SK-N-SH treated with all-trans-retinoic acid at 6 μM for 48 hours (cell line): ENCODE data around the gene OR5AR1.

Experiments used
- ATAC-seq: fragments of 200-7000 bp; cut with Tn5 transposase; 3 replicates; pipeline ENCODE4 v1.9.1; 2020; ENCODE audit warnings: mild to moderate bottlenecking, moderate library complexity
- ARNTL ChIP-seq: fragments of 450-650 bp; formaldehyde crosslinking; IDR thresholded peaks from 2 replicates; pipeline ENCODE4 v1.5.0; 2020; ENCODE audit warnings: low read depth, mild to moderate bottlenecking, moderate library complexity, borderline replicate concordance
- BACH2 ChIP-seq: fragments of 250-450 bp; sonication (Bioruptor Pico); IDR thresholded peaks from 2 replicates; pipeline ENCODE4 v1.9.0; 2021; ENCODE audit warnings: mild to moderate bottlenecking, borderline replicate concordance
- ESRRG ChIP-seq: fragments of 250-450 bp; sonication (Bioruptor Pico); IDR thresholded peaks from 2 replicates; pipeline ENCODE4 v1.6.1; 2021; ENCODE audit warnings: mild to moderate bottlenecking
- GLIS3 ChIP-seq: fragments of 250-450 bp; sonication (Bioruptor Pico); IDR thresholded peaks from 2 replicates; pipeline ENCODE4 v1.5.0; 2020; ENCODE audit warnings: mild to moderate bottlenecking, moderate library complexity
- ISL1 ChIP-seq: fragments of 250-450 bp; sonication (Bioruptor Pico); IDR thresholded peaks from 2 replicates; pipeline ENCODE4 v2.1.2; 2022; ENCODE audit warnings: mild to moderate bottlenecking, moderate library complexity
- OSR1 ChIP-seq: fragments of 250-450 bp; sonication (Bioruptor Pico); IDR thresholded peaks from 2 replicates; pipeline ENCODE4 v1.8.0; 2022; ENCODE audit warnings: moderate library complexity, mild to moderate bottlenecking, inconsistent platforms
- RARB ChIP-seq: fragments of 250-450 bp; sonication (Bioruptor Pico); IDR thresholded peaks from 2 replicates; pipeline ENCODE4 v1.8.0; 2021; ENCODE audit warnings: mild to moderate bottlenecking, moderate library complexity
- SNAI2 ChIP-seq: fragments of 250-450 bp; sonication (Bioruptor Pico); IDR thresholded peaks from 2 replicates; pipeline ENCODE4 v1.5.0; 2020; ENCODE audit warnings: mild to moderate bottlenecking, moderate library complexity
- TCF4 ChIP-seq: fragments of 250-450 bp; sonication (Bioruptor Pico); IDR thresholded peaks from 2 replicates; pipeline ENCODE4 v1.8.0; 2021; ENCODE audit warnings: mild to moderate bottlenecking, moderate library complexity, borderline replicate concordance
- TOX ChIP-seq: fragments of 250-450 bp; sonication (Bioruptor Pico); IDR thresholded peaks from 2 replicates; pipeline ENCODE4 v1.8.0; 2021; ENCODE audit warnings: mild to moderate bottlenecking, moderate library complexity, borderline replicate concordance
- TSHZ2 ChIP-seq: fragments of 250-450 bp; sonication (Bioruptor Pico); IDR thresholded peaks from 2 replicates; pipeline ENCODE4 v1.5.0; 2020; ENCODE audit warnings: mild to moderate bottlenecking, moderate library complexity
- ZC3H10 ChIP-seq: fragments of 250-450 bp; sonication (Bioruptor Pico); IDR thresholded peaks from 2 replicates; pipeline ENCODE4 v1.5.1; 2021; ENCODE audit warnings: mild to moderate bottlenecking, moderate library complexity
- ZFP30 ChIP-seq: fragments of 450-650 bp; formaldehyde crosslinking; IDR thresholded peaks from 2 replicates; pipeline ENCODE4 v1.5.0; 2022; ENCODE audit warnings: mild to moderate bottlenecking, moderate library complexity
- ZNF565 ChIP-seq: fragments of 450-650 bp; formaldehyde crosslinking; conservative IDR thresholded peaks from 2 replicates; pipeline ENCODE4 v1.5.0; 2020; ENCODE audit warnings: low read depth, mild to moderate bottlenecking, moderate library complexity
- ZNF70 ChIP-seq: fragments of 450-650 bp; formaldehyde crosslinking; IDR thresholded peaks from 2 replicates; pipeline ENCODE4 v1.5.0; 2020; ENCODE audit warnings: mild to moderate bottlenecking, moderate library complexity
- ZNF8 ChIP-seq: fragments of 450-650 bp; formaldehyde crosslinking; IDR thresholded peaks from 2 replicates; pipeline ENCODE4 v1.5.0; 2020; ENCODE audit warnings: mild to moderate bottlenecking, moderate library complexity
- TF ChIP-seq, protein P1 (sequence below): fragments of 250-450 bp; sonication (Bioruptor Pico); IDR thresholded peaks from 2 replicates; pipeline ENCODE4 v1.8.0; 2021; ENCODE audit warnings: low read depth, mild to moderate bottlenecking, moderate library complexity, borderline replicate concordance
- TF ChIP-seq, protein P2 (sequence below): fragments of 250-450 bp; sonication (Bioruptor Pico); IDR thresholded peaks from 2 replicates; pipeline ENCODE4 v1.5.1; 2021; ENCODE audit warnings: mild to moderate bottlenecking, moderate library complexity
- TF ChIP-seq, protein P3 (sequence below): fragments of 250-450 bp; sonication (Bioruptor Pico); IDR thresholded peaks from 2 replicates; pipeline ENCODE4 v1.5.1; 2020; ENCODE audit warnings: low read depth, mild to moderate bottlenecking, moderate library complexity

Gene OR5AR1

DNA sequence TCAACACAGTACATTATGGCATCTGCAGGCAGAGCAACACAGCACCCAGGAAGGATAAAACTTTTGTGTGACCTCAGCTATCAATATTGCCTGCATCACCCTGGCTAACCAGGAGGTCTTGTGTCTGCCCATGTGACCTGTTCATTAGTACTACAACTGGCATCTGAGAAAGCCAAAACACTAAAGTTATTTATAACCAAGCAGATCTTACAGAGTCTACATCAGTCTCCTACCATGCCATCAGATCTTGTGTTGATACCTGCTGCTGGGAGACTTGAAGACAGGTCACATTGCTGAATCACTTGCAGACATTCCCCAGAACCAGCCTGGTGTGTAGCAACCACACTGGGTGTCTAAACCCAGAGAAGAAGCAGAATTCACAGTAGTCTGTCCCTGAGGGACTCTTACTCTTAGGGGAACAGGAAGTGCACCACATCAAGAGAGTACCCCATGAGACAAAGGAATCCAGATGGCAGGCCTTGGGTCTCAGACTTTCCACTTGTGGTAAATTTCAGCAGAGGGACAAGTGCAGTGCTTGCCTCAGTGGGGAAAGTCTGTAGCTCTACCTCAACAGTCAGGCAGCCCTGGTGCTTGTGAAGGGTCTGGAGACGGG is 42.4 kb downstream of the OR5AR1 start:
- no peak for ATAC-seq
- TF ChIP-seq TOX (CRISPR knock-in tag) (no peak), ZFP30 (CRISPR knock-in tag) (no peak), GLIS3 (CRISPR knock-in tag) (no peak), OSR1 (no peak), BACH2 (no peak), TSHZ2 (CRISPR knock-in tag) (no peak), RARB (CRISPR knock-in tag) (no peak), TCF4 (no peak), ZC3H10 (CRISPR knock-in tag) (no peak), ZNF8 (CRISPR knock-in tag) (no peak)
- TF ChIP-seq, protein P1, sequence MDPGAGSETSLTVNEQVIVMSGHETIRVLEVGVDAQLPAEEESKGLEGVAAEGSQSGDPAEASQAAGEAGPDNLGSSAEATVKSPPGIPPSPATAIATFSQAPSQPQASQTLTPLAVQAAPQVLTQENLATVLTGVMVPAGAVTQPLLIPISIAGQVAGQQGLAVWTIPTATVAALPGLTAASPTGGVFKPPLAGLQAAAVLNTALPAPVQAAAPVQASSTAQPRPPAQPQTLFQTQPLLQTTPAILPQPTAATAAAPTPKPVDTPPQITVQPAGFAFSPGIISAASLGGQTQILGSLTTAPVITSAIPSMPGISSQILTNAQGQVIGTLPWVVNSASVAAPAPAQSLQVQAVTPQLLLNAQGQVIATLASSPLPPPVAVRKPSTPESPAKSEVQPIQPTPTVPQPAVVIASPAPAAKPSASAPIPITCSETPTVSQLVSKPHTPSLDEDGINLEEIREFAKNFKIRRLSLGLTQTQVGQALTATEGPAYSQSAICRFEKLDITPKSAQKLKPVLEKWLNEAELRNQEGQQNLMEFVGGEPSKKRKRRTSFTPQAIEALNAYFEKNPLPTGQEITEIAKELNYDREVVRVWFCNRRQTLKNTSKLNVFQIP = no peak

GRCh38 chr11:56706486-56706885 is 43.0 kb downstream of the OR5AR1 start:
- no peak for ATAC-seq
- TF ChIP-seq RARB (CRISPR knock-in tag) (no peak), TOX (CRISPR knock-in tag) (no peak), ARNTL (CRISPR knock-in tag) (no peak), ZNF8 (CRISPR knock-in tag) (no peak), ISL1 (CRISPR knock-in tag) (no peak), GLIS3 (CRISPR knock-in tag) (no peak), ZNF565 (CRISPR knock-in tag) (no peak), ZC3H10 (CRISPR knock-in tag) (no peak), ZNF70 (CRISPR knock-in tag) (no peak), SNAI2 (CRISPR knock-in tag) (no peak), ZFP30 (CRISPR knock-in tag) (no peak), OSR1 (no peak), ESRRG (CRISPR knock-in tag) (no peak), BACH2 (no peak)
- TF ChIP-seq, protein P2, sequence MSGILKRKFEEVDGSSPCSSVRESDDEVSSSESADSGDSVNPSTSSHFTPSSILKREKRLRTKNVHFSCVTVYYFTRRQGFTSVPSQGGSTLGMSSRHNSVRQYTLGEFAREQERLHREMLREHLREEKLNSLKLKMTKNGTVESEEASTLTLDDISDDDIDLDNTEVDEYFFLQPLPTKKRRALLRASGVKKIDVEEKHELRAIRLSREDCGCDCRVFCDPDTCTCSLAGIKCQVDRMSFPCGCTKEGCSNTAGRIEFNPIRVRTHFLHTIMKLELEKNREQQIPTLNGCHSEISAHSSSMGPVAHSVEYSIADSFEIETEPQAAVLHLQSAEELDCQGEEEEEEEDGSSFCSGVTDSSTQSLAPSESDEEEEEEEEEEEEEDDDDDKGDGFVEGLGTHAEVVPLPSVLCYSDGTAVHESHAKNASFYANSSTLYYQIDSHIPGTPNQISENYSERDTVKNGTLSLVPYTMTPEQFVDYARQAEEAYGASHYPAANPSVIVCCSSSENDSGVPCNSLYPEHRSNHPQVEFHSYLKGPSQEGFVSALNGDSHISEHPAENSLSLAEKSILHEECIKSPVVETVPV (CRISPR knock-in tag) = no peak
- TF ChIP-seq, protein P3, sequence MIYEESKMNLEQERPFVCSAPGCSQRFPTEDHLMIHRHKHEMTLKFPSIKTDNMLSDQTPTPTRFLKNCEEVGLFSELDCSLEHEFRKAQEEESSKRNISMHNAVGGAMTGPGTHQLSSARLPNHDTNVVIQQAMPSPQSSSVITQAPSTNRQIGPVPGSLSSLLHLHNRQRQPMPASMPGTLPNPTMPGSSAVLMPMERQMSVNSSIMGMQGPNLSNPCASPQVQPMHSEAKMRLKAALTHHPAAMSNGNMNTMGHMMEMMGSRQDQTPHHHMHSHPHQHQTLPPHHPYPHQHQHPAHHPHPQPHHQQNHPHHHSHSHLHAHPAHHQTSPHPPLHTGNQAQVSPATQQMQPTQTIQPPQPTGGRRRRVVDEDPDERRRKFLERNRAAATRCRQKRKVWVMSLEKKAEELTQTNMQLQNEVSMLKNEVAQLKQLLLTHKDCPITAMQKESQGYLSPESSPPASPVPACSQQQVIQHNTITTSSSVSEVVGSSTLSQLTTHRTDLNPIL (CRISPR knock-in tag) = no peak
- TF ChIP-seq, all 23 proteins: peak for 0

DNA sequence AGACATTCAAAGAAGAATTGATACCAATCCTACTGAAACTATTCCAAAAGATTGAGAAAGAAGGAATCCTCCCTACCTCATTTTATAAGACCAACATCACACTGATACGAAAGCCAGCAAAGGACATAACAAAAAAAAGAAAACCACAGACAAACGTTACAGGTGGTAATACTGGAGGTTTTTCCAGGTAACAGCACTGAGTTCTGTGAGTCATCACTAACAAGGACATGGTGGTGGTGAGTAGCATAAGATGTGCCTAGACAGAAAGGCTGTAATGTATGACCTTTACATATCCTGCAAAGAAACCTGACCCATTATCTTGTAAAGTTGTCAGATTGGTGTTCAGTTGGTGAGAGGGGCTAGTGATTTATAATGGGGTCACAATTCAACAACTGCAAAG is 50.7 kb downstream of the OR5AR1 start:
- no peak for ATAC-seq
- TF ChIP-seq RARB (CRISPR knock-in tag) (no peak), TCF4 (no peak), BACH2 (no peak), TOX (CRISPR knock-in tag) (no peak)
- TF ChIP-seq, protein P3 (CRISPR knock-in tag) = no peak
- TF ChIP-seq, protein P2 (CRISPR knock-in tag) = no peak
